ENCODE results near the gene OSTC. TPM values are rescaled to one million over a fixed set of nuclear protein-coding genes. Genes with fewer than 3 reads are reported as not detected.
A peak's percentile ranks its signal among the peaks of the same experiment; 100 is the strongest.

OSTC gene
- total and polyA plus RNA-seq, 9 of the 15 experiments (the other 6 are each of a cell fraction or from before 2014, with no cell fraction given): 112 to 966 (median 235) TPM

DNA sequence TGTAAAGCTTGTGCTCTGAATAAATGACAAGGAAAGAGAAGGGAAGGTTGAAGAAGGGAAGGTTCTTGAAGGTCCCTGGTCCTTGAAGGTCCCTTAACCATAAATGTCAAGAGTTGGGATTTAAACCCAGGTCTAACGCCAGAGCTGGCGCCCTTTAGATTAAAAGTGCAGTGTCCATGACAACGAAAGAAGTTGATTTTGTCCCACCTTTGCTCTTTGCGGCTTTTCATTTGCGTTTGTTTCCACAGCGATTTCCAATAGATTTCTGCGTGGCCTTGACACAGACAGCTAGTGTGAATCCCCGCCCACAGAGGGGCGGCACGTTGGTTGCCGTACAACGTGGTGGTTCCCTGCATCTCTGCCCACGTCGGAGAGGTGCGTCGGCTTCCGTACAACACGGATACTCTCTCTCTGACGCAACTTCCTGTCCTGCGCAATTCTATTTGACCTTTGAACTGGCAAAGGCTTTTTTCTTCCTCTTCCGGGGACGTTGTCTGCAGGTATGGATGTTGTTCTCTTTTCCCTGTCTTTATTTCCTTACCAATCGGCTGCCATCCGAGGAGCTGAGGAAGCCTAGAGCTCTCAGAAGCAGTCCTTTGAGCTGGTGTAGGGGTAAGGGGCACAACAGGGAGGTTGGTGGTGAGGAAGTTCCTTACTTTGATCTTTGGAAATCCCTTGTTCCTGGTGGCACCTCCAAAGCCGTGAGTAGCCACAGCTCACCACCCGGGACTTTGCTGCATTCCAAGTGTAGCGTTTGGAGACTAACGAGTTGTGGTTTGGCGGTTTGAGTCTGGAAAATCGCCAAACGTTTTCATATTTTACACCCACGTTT is 30.1 kb upstream of the OSTC start, which contains the start of gene RPL34 (continued):
- TF ChIP-seq ZNF778 (CRISPR knock-in tag; IDR thresholded peaks at IDR 0.05) (no peak), SOX6 (IDR thresholded peaks at IDR 0.05) (peak; percentile 37; the same call in 1 of the 2 replicates), RB1 (IDR thresholded peaks at IDR 0.05; ENCODE audit: low read depth) (peak; percentile 57), HDAC8 (tag; IDR thresholded peaks at IDR 0.05) (no peak), GTF2A2 (tag; IDR thresholded peaks at IDR 0.05) (no peak), ZNF780A (CRISPR knock-in tag; IDR thresholded peaks at IDR 0.05) (no peak), NCOA1 (IDR thresholded peaks at IDR 0.05; ENCODE audit: low read depth) (peak; percentile 56; the same call in 1 of the 2 replicates), ESRRA (IDR thresholded peaks at IDR 0.05; ENCODE audit: borderline replicate concordance, low read depth) (0 out of 2 replicates have a peak, but pooled peaks have one; percentile 50), CEBPG (CRISPR knock-in tag; IDR thresholded peaks at IDR 0.05) (peak; percentile 90), CEBPG (tag; conservative IDR thresholded peaks at IDR 0.05 in 1 of 2, IDR thresholded peaks at IDR 0.05 in 1 of 2) (peak; percentile 88 to 94), ARHGAP35 (IDR thresholded peaks at IDR 0.05; ENCODE audit: partially characterized antibody) (no peak), MTF1 (CRISPR knock-in tag; IDR thresholded peaks at IDR 0.05; ENCODE audit: borderline replicate concordance) (no peak), TRIM24 (IDR thresholded peaks at IDR 0.05) (peak in 1 of 2 experiments; percentile 54; a peak in 1 of 4 replicates), SETDB1 (IDR thresholded peaks at IDR 0.05; ENCODE audit: low read length) (no peak), SLC30A9 (CRISPR knock-in tag; IDR thresholded peaks at IDR 0.05) (no peak), ZNF644 (tag; IDR thresholded peaks at IDR 0.05; ENCODE audit: low read depth) (no peak), TSC22D4 (tag; IDR thresholded peaks at IDR 0.05) (no peak), FUS (optimal IDR thresholded peaks at IDR 0.05; ENCODE audit: low read depth, low read length) (no peak), KLF10 (CRISPR knock-in tag; IDR thresholded peaks at IDR 0.05) (no peak), ZNF280A (IDR thresholded peaks at IDR 0.05; ENCODE audit: low read depth, partially characterized antibody) (no peak), CBFA2T3 (IDR thresholded peaks at IDR 0.05) (no peak), MECOM (CRISPR knock-in tag; IDR thresholded peaks at IDR 0.05) (no peak), KAT7 (CRISPR knock-in tag; IDR thresholded peaks at IDR 0.05; ENCODE audit: borderline replicate concordance) (peak; percentile 32; the same call in 1 of the 2 replicates), ZNF76 (CRISPR knock-in tag; IDR thresholded peaks at IDR 0.05; ENCODE audit: borderline replicate concordance) (no peak), U2AF2 (optimal IDR thresholded peaks at IDR 0.05; ENCODE audit: low read depth, low read length) (no peak), ZFP30 (CRISPR knock-in tag; IDR thresholded peaks at IDR 0.05; ENCODE audit: borderline replicate concordance) (no peak)
- TF ChIP-seq, protein P1, sequence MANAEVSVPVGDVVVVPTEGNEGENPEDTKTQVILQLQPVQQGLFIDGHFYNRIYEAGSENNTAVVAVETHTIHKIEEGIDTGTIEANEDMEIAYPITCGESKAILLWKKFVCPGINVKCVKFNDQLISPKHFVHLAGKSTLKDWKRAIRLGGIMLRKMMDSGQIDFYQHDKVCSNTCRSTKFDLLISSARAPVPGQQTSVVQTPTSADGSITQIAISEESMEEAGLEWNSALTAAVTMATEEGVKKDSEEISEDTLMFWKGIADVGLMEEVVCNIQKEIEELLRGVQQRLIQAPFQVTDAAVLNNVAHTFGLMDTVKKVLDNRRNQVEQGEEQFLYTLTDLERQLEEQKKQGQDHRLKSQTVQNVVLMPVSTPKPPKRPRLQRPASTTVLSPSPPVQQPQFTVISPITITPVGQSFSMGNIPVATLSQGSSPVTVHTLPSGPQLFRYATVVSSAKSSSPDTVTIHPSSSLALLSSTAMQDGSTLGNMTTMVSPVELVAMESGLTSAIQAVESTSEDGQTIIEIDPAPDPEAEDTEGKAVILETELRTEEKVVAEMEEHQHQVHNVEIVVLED (CRISPR knock-in tag; IDR thresholded peaks at IDR 0.05): peak; percentile 79
